K562 (cell line): Measurements from ENCODE around the gene NCAM2. TPM values are rescaled to one million over a fixed set of nuclear protein-coding genes. Genes with fewer than 3 reads are reported as not detected.

Experiments
- ATAC-seq: fragments of 200-7000 bp; cut with Tn5 transposase; 3 replicates; pipeline ENCODE4 v1.9.1; 2020; ENCODE audit warnings: moderate library complexity
- BruUV-seq: library from RNA; stranded (reverse); fragments of 400-500 nt; replicated peaks from 2 replicates; lab custom pipeline; 2021; lab: Mats Ljungman, UMichigan
- CTCF ChIA-PET: fragments of 300-600 bp; formaldehyde crosslinking; extraction: SDS; loops from one replicate; lab custom pipeline; 2021; ENCODE audit warnings: low intra/inter-chr PET ratio; lab: Yijun Ruan, JAX
- POLR2A ChIA-PET: fragments of 300-600, 350-650 bp; sonication (Branson Sonifier 250); formaldehyde crosslinking; extraction: SDS; loops from one replicate; lab custom pipeline; 2021; ENCODE audit warnings: antibody characterized with exemption, inconsistent platforms; lab: Yijun Ruan, JAX
- DNase-seq, 4 experiments: peaks; one replicate each; pipeline versions ENCODE4 v3.0.0 to v3.0.0-alpha.2; 2011 to 2018; ENCODE audit warnings: low spot score in 3 of 4, mixed read lengths in 3 of 4; ENCODE audit errors: extremely low read depth in 1 of 4
- FAIRE-seq: peaks from 2 replicates; lab custom pipeline; 2011; peaks lifted over from hg19 to GRCh38; lab: Jason Lieb, UNC
- H2AFZ ChIP-seq: 2 replicates; pipeline ENCODE4 v1.6.0; 2011; ENCODE audit warnings: low read depth, low read length, control low read depth, inconsistent platforms
- H3K27ac ChIP-seq: fragments of 200-600 bp; 3 replicates; pipeline ENCODE4 v1.8.0; 2011; ENCODE audit warnings: low read depth, mild to moderate bottlenecking, control low read depth, inconsistent platforms, low read length, moderate library complexity, mixed read lengths; ENCODE audit errors: extremely low read depth
- H3K27me3 ChIP-seq, 2 experiments: fragments of 300-600 bp in 1 of 2; 2 replicates in 1 of 2; 3 replicates in 1 of 2; pipeline versions ENCODE4 v1.6.0 to v1.8.0; 2011; ENCODE audit warnings: inconsistent platforms in 2 of 2, low read length in 2 of 2, mild to moderate bottlenecking in 1 of 2, mixed read lengths in 1 of 2, moderate library complexity in 1 of 2; ENCODE audit not compliant: control insufficient read depth in 2 of 2, insufficient read depth in 2 of 2
- H3K36me3 ChIP-seq: fragments of 300-600 bp; 3 replicates; pipeline ENCODE4 v1.8.0; 2011; ENCODE audit warnings: mild to moderate bottlenecking, low read length, inconsistent platforms; ENCODE audit not compliant: control insufficient read depth, insufficient read depth
- H3K4me1 ChIP-seq, 2 experiments: fragments of 200-600 bp in 1 of 2; replicated peaks in 1 of 2; 2 replicates in 1 of 2; 3 replicates in 1 of 2; pipeline versions ENCODE4 v1.5.1 to v1.8.0; 2011; ENCODE audit warnings: inconsistent platforms in 2 of 2, low read length in 2 of 2, mild to moderate bottlenecking in 1 of 2, mixed read lengths in 1 of 2, moderate library complexity in 1 of 2; ENCODE audit not compliant: control insufficient read depth in 2 of 2, insufficient read depth in 2 of 2
- H3K4me2 ChIP-seq: 2 replicates; pipeline ENCODE4 v1.6.1; 2011; ENCODE audit warnings: low read length, control low read depth, inconsistent platforms, mixed read lengths; ENCODE audit not compliant: insufficient read depth
- H3K4me3 ChIP-seq: fragments of 200-600 bp; sonication (generic), shearing (Covaris generic); 2 replicates; pipeline ENCODE4 v1.5.1; 2016; ENCODE audit warnings: control low read depth, inconsistent platforms
- H3K79me2 ChIP-seq: fragments of 200-600 bp; 3 replicates; pipeline ENCODE4 v1.8.0; 2011; ENCODE audit warnings: low read length, inconsistent platforms; ENCODE audit not compliant: control insufficient read depth, insufficient read depth
- H3K9ac ChIP-seq, 2 experiments: 2 replicates each; pipeline versions ENCODE4 v1.6.0 to v1.6.1; 2011; ENCODE audit warnings: low read depth in 2 of 2, low read length in 2 of 2, control low read depth in 1 of 2, inconsistent platforms in 1 of 2, mild to moderate bottlenecking in 1 of 2, mixed read lengths in 1 of 2; ENCODE audit not compliant: insufficient read depth in 1 of 2
- H3K9me1 ChIP-seq: one replicate; pipeline ENCODE4 v1.6.0; 2011; ENCODE audit warnings: inconsistent platforms, mild to moderate bottlenecking, low read length, moderate library complexity; ENCODE audit not compliant: control insufficient read depth, insufficient read depth
- H3K9me3 ChIP-seq: replicated peaks from 2 replicates; pipeline ENCODE4 v1.5.1; 2011; ENCODE audit warnings: low read depth, low read length, inconsistent platforms; ENCODE audit not compliant: control insufficient read depth, insufficient read depth
- H4K20me1 ChIP-seq: replicated peaks from 2 replicates; pipeline ENCODE4 v1.6.1; 2011; ENCODE audit warnings: low read length, inconsistent platforms, mixed read lengths; ENCODE audit not compliant: control insufficient read depth, insufficient read depth
- GABPB2 ChIP-seq: fragments of 250-450 bp; sonication (Bioruptor Pico); conservative IDR thresholded peaks from 2 replicates; pipeline ENCODE4 v1.5.1; 2021; ENCODE audit warnings: mild to moderate bottlenecking
- HNRNPUL1 ChIP-seq: fragments of 200-400 bp; formaldehyde crosslinking; IDR thresholded peaks from 2 replicates; pipeline ENCODE4 v1.6.1; 2017; ENCODE audit warnings: low read length
- MBD1 ChIP-seq: fragments of 250-450 bp; sonication (Bioruptor Pico); IDR thresholded peaks from 2 replicates; pipeline ENCODE4 v1.8.0; 2022; ENCODE audit warnings: inconsistent platforms
- MCM7 ChIP-seq, 2 experiments: fragments of 450-650 bp; IDR thresholded peaks; 2 replicates each; pipeline ENCODE4 v1.6.1; 2016 to 2018
- MEIS2 ChIP-seq: fragments of 450-650 bp; IDR thresholded peaks from 2 replicates; pipeline ENCODE4 v1.6.1; 2014; ENCODE audit warnings: mild to moderate bottlenecking; ENCODE audit not compliant: partially characterized antibody
- NFATC3 ChIP-seq: fragments of 450-650 bp; IDR thresholded peaks from 2 replicates; pipeline ENCODE4 v1.6.1; 2017; ENCODE audit warnings: mild to moderate bottlenecking
- POLR3G ChIP-seq: IDR thresholded peaks from 2 replicates; pipeline ENCODE4 v1.6.1; 2011; ENCODE audit not compliant: insufficient read length, insufficient replicate concordance; ENCODE audit errors: extremely low read depth
- SP1 ChIP-seq: sonication (generic); formaldehyde crosslinking; IDR thresholded peaks from 2 replicates; pipeline ENCODE4 v1.8.1; 2022; ENCODE audit warnings: mild to moderate bottlenecking, missing genetic modification reagents
- ZSCAN32 ChIP-seq: fragments of 450-650 bp; formaldehyde crosslinking; IDR thresholded peaks from 2 replicates; pipeline ENCODE4 v1.4.0; 2020; ENCODE audit warnings: mild to moderate bottlenecking, moderate library complexity
- WGBS: fragments of 100-300 bp; shearing (Covaris generic); methylation state at CpG from one replicate; pipeline ENCODE4 v1.1.6; 2016; ENCODE audit warnings: low coverage, mixed read lengths; ENCODE audit not compliant: insufficient coverage; ENCODE audit errors: missing lambda C conversion rate; 5-methylcytosine and 5-hydroxymethylcytosine counted together
- in situ Hi-C: fragments of 300-500 bp; cut with MboI; formaldehyde crosslinking; loops from 4 replicates; pipeline ENCODE4 v1.15.0; 2018; ENCODE audit warnings: inconsistent platforms, mixed read lengths
- intact Hi-C: fragments of 100-400 bp; cut with micrococcal nuclease; formaldehyde crosslinking; loops from 2 replicates; pipeline ENCODE4 v1.14.2; 2022
- polyA plus RNA-seq, 8 experiments: library from polyadenylated mRNA; depleted of rRNA in 4 of 8; stranded (reverse) in 5 of 8; unstranded in 3 of 8; fragments of >200 nt; fragmentation: Nextera tagmentation in 2 of 8; fragmentation: Illumina TruSeq in 1 of 8; extraction: Ambion mirVana in 2 of 8; extraction: Trizol in 1 of 8; gene quantifications; 2 replicates each; pipeline versions ENCODE4 v1.2.1 to v1.2.3, GENCODE V29; 2011 to 2014; ENCODE audit warnings: inconsistent platforms in 1 of 8, missing spikeins in 1 of 8
- total RNA-seq, 7 experiments: library from RNA; depleted of rRNA in 6 of 7; stranded (reverse); fragments of >200 nt in 6 of 7; fragmentation: Illumina TruSeq in 2 of 7; extraction: Trizol in 2 of 7; gene quantifications; 2 replicates each; pipeline versions ENCODE4 v1.2.1 to v1.2.3, GENCODE V29; 2011 to 2021; ENCODE audit warnings: low replicate concordance in 1 of 7
- TF ChIP-seq, protein P1 (sequence below): fragments of 450-650 bp; IDR thresholded peaks from 2 replicates; pipeline ENCODE4 v1.6.1; 2016
- TF ChIP-seq, protein P2 (sequence below): fragments of 250-450 bp; sonication (Bioruptor Pico); IDR thresholded peaks from 2 replicates; pipeline ENCODE4 v1.8.0; 2021; ENCODE audit warnings: mild to moderate bottlenecking, moderate library complexity
- TF ChIP-seq, protein P3 (sequence below): fragments of 250-450 bp; sonication (Bioruptor Pico); IDR thresholded peaks from 2 replicates; pipeline ENCODE4 v1.5.0; 2020; ENCODE audit warnings: mild to moderate bottlenecking, borderline replicate concordance

Gene NCAM2
- total and polyA plus RNA-seq, 9 of the 15 experiments (the other 6 are each of a cell fraction or from before 2014, with no cell fraction given), result 14.0 to 58.2 (median 27.8) TPM

GRCh38 chr21:21039624-21040170 lies 41.5 kb downstream of the NCAM2 start:
- 43% methylated on average over 6 of the region's 6 CpGs for WGBS
- TF ChIP-seq, protein P1, sequence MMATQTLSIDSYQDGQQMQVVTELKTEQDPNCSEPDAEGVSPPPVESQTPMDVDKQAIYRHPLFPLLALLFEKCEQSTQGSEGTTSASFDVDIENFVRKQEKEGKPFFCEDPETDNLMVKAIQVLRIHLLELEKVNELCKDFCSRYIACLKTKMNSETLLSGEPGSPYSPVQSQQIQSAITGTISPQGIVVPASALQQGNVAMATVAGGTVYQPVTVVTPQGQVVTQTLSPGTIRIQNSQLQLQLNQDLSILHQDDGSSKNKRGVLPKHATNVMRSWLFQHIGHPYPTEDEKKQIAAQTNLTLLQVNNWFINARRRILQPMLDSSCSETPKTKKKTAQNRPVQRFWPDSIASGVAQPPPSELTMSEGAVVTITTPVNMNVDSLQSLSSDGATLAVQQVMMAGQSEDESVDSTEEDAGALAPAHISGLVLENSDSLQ, result peak; percentile 59
- TF ChIP-seq, protein P2, sequence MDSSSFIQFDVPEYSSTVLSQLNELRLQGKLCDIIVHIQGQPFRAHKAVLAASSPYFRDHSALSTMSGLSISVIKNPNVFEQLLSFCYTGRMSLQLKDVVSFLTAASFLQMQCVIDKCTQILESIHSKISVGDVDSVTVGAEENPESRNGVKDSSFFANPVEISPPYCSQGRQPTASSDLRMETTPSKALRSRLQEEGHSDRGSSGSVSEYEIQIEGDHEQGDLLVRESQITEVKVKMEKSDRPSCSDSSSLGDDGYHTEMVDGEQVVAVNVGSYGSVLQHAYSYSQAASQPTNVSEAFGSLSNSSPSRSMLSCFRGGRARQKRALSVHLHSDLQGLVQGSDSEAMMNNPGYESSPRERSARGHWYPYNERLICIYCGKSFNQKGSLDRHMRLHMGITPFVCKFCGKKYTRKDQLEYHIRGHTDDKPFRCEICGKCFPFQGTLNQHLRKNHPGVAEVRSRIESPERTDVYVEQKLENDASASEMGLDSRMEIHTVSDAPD (CRISPR knock-in tag), result no peak
- TF ChIP-seq MBD1 (CRISPR knock-in tag) (no peak), MCM7 (IDR thresholded peaks at IDR 0.05) (no peak), NFATC3 (no peak), HNRNPUL1 (no peak), MEIS2 (peak; percentile 55), SP1 (CRISPR knock-in tag) (no peak), POLR3G (no peak), GABPB2 (CRISPR knock-in tag) (no peak), ZSCAN32 (CRISPR knock-in tag) (no peak)
- TF ChIP-seq, protein P3, sequence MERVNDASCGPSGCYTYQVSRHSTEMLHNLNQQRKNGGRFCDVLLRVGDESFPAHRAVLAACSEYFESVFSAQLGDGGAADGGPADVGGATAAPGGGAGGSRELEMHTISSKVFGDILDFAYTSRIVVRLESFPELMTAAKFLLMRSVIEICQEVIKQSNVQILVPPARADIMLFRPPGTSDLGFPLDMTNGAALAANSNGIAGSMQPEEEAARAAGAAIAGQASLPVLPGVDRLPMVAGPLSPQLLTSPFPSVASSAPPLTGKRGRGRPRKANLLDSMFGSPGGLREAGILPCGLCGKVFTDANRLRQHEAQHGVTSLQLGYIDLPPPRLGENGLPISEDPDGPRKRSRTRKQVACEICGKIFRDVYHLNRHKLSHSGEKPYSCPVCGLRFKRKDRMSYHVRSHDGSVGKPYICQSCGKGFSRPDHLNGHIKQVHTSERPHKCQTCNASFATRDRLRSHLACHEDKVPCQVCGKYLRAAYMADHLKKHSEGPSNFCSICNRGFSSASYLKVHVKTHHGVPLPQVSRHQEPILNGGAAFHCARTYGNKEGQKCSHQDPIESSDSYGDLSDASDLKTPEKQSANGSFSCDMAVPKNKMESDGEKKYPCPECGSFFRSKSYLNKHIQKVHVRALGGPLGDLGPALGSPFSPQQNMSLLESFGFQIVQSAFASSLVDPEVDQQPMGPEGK (CRISPR knock-in tag), result no peak
- ChIA-PET CTCF (no interaction called here), POLR2A (interaction anchor here (1.2 kb wide), 1 partner anchor 26 kb away, joined by 3 read pairs; no protein-coding TSS in a partner anchor)
- H3K4me1 ChIP-seq, result no peaks in the 10 kb centered on the region; a peak in 1 of 5 replicates
- no peaks in the 10 kb centered on the region for H4K20me1 ChIP-seq
- H3K79me2 ChIP-seq, result no peaks in the 10 kb centered on the region
- no peaks in the 10 kb centered on the region for H3K9me3 ChIP-seq
- intact Hi-C loops (no loop called here), in situ Hi-C loops (no loop called here)
- no peak for ATAC-seq
- no peak overlapping the region for H3K27ac ChIP-seq
- H3K36me3 ChIP-seq, result no peaks in the 10 kb centered on the region
- no peak overlapping the region for H3K4me2 ChIP-seq
- H3K9me1 ChIP-seq, result no peaks in the 10 kb centered on the region
- no peak for FAIRE-seq
- no peak overlapping the region for H3K4me3 ChIP-seq
- BruUV-seq, result no TSS peak
- no peak overlapping the region for H2AFZ ChIP-seq
- H3K9ac ChIP-seq, result no peak overlapping the region
- no peaks in the 10 kb centered on the region for H3K27me3 ChIP-seq
- no peak for DNase-seq
